B cell (primary cell): ENCODE results near the gene NKAIN2. TPM values are rescaled to one million over a fixed set of nuclear protein-coding genes. Genes with fewer than 3 reads are reported as not detected.

Experiments used
- ATAC-seq: fragments of 200-7000 bp; cut with Tn5 transposase; one replicate; pipeline ENCODE4 v1.10.0; 2021; ENCODE audit warnings: low read depth, mild to moderate bottlenecking, moderate number of reproducible peaks, moderate library complexity
- CTCF ChIA-PET: fragments of 350-600 bp; sonication (Branson Sonifier 250); formaldehyde crosslinking; loops from one replicate; lab custom pipeline; 2021; ENCODE audit warnings: antibody characterized with exemption, inconsistent platforms; lab: Charles Lee
- POLR2A ChIA-PET: fragments of 350-600 bp; sonication (Branson Sonifier 250); formaldehyde crosslinking; loops from one replicate; lab custom pipeline; 2021; ENCODE audit warnings: antibody characterized with exemption; lab: Charles Lee
- DNase-seq: peaks from one replicate; pipeline ENCODE4 v3.0.0; 2013
- H2AFZ ChIP-seq: 2 replicates; pipeline ENCODE4 v1.6.1; 2012; ENCODE audit warnings: mild to moderate bottlenecking, low read depth, low read length; ENCODE audit not compliant: insufficient read depth, poor library complexity, severe bottlenecking
- H3K27ac ChIP-seq, 2 donors: 1 replicate in 1 of 2; 2 replicates in 1 of 2; pipeline ENCODE4 v1.5.1; 2012 to 2013; ENCODE audit warnings: low read length in 2 of 2, mild to moderate bottlenecking in 2 of 2, moderate library complexity in 1 of 2
- H3K27me3 ChIP-seq, 4 experiments: fragments of 200-600 bp in 1 of 4; sonication (generic) in 1 of 4; replicated peaks in 1 of 4; 1 replicate in 2 of 4; 2 replicates in 2 of 4; pipeline versions ENCODE4 v1.6.1 to v1.7.0; 2013 to 2016; ENCODE audit warnings: low read length in 3 of 4, mild to moderate bottlenecking in 2 of 4, mixed read lengths in 1 of 4, moderate library complexity in 1 of 4; ENCODE audit not compliant: insufficient read depth in 4 of 4, control insufficient read depth in 3 of 4; ENCODE audit errors: control extremely low read depth in 1 of 4
- H3K36me3 ChIP-seq, 2 experiments: replicated peaks in 1 of 2; 1 replicate in 1 of 2; 2 replicates in 1 of 2; pipeline versions ENCODE4 v1.6.1 to v1.7.1; 2013; ENCODE audit warnings: low read length in 1 of 2; ENCODE audit not compliant: insufficient read depth in 2 of 2, control insufficient read depth in 1 of 2; ENCODE audit errors: control extremely low read depth in 1 of 2, extremely low read depth in 1 of 2
- H3K4me1 ChIP-seq, 2 donors: fragments of 200-600 bp in 1 of 2; sonication (generic) in 1 of 2; 1 replicate in 1 of 2; 2 replicates in 1 of 2; pipeline versions ENCODE4 v1.5.1 to v1.6.1; 2013 to 2017; ENCODE audit warnings: low read length in 2 of 2; ENCODE audit not compliant: control insufficient read depth in 2 of 2, insufficient read depth in 2 of 2
- H3K4me2 ChIP-seq: replicated peaks from 2 replicates; pipeline ENCODE3; 2012; ENCODE audit warnings: mild to moderate bottlenecking, low read depth, low read length; ENCODE audit not compliant: poor library complexity, severe bottlenecking
- H3K4me3 ChIP-seq, 5 experiments: fragments of 200-600 bp in 1 of 5; sonication (generic) in 1 of 5; 1 replicate in 3 of 5; 2 replicates in 2 of 5; pipeline versions ENCODE4 v1.5.1 to v1.7.0; 2011 to 2016; ENCODE audit warnings: low read length in 4 of 5, mild to moderate bottlenecking in 4 of 5, low read depth in 2 of 5, control low read depth in 1 of 5, moderate library complexity in 1 of 5; ENCODE audit not compliant: insufficient read depth in 1 of 5; ENCODE audit errors: control extremely low read depth in 1 of 5, extremely low read depth in 1 of 5
- H3K79me2 ChIP-seq: fragments of 200-600 bp; sonication (generic); one replicate; pipeline ENCODE4 v1.6.0; 2016; ENCODE audit warnings: low read length; ENCODE audit not compliant: control insufficient read depth, insufficient read depth
- H3K9ac ChIP-seq: fragments of 200-600 bp; sonication (generic); 2 replicates; pipeline ENCODE4 v1.6.1; 2017; ENCODE audit warnings: mild to moderate bottlenecking, low read length, moderate library complexity
- H3K9me3 ChIP-seq, 3 donors: one replicate each; pipeline versions ENCODE4 v1.6.1 to v1.7.1; 2013; ENCODE audit warnings: low read length in 2 of 3; ENCODE audit not compliant: control insufficient read depth in 2 of 3, insufficient read depth in 1 of 3; ENCODE audit errors: control extremely low read depth in 1 of 3
- H4K20me1 ChIP-seq: 2 replicates; pipeline ENCODE4 v1.6.0; 2012; ENCODE audit warnings: mild to moderate bottlenecking, low read length; ENCODE audit not compliant: insufficient read depth, control insufficient read depth, poor library complexity, severe bottlenecking
- H3K27ac Mint-ChIP-seq: one replicate; pipeline ENCODE4 v1.8.0; 2021; ENCODE audit warnings: mixed read lengths
- H3K27me3 Mint-ChIP-seq: one replicate; pipeline ENCODE4 v1.8.0; 2021; ENCODE audit warnings: mixed read lengths
- H3K4me1 Mint-ChIP-seq: one replicate; pipeline ENCODE4 v1.8.0; 2021; ENCODE audit warnings: mixed read lengths
- H3K4me3 Mint-ChIP-seq: one replicate; pipeline ENCODE4 v1.8.0; 2021; ENCODE audit warnings: mixed read lengths
- H3K9me3 Mint-ChIP-seq: one replicate; pipeline ENCODE4 v1.8.0; 2022; ENCODE audit warnings: mixed read lengths; ENCODE audit not compliant: insufficient read depth
- EZH2 ChIP-seq: IDR thresholded peaks from 2 replicates; pipeline ENCODE4 v1.6.1; 2012; ENCODE audit warnings: borderline replicate concordance, low read depth, mild to moderate bottlenecking, moderate library complexity, low read length; ENCODE audit not compliant: insufficient read depth, poor library complexity, severe bottlenecking
- WGBS: methylation state at CpG from one replicate; pipeline ENCODE4 v1.1.5; 2013; ENCODE audit warnings: missing lambda C conversion rate; ENCODE audit not compliant: insufficient coverage; 5-methylcytosine and 5-hydroxymethylcytosine counted together
- intact Hi-C: fragments of 100-400 bp; cut with micrococcal nuclease; formaldehyde crosslinking; loops from one replicate; pipeline ENCODE4 v1.10.0; 2022
- polyA plus RNA-seq: library from polyadenylated mRNA; depleted of rRNA; stranded (reverse); fragments of >200 nt; gene quantifications from 2 replicates; pipeline ENCODE4 v1.2.3, GENCODE V29; 2012
- total RNA-seq, 2 donors: library from RNA; stranded (reverse); fragments of 120-200 nt in 1 of 2; gene quantifications; 1 replicate in 1 of 2; 2 replicates in 1 of 2; pipeline versions ENCODE4 v1.2.3 to v1.2.4, GENCODE V29; 2013 to 2022
- TF ChIP-seq, protein P1 (sequence below): fragments of 200-600 bp; IDR thresholded peaks from one replicate; pipeline ENCODE4 v1.8.0; 2022; ENCODE audit warnings: antibody characterized with exemption, mild to moderate bottlenecking

Gene NKAIN2
- total and polyA plus RNA-seq, 2 donors (not counting 1 experiment from before 2014, with no cell fraction given) = not detected

DNA sequence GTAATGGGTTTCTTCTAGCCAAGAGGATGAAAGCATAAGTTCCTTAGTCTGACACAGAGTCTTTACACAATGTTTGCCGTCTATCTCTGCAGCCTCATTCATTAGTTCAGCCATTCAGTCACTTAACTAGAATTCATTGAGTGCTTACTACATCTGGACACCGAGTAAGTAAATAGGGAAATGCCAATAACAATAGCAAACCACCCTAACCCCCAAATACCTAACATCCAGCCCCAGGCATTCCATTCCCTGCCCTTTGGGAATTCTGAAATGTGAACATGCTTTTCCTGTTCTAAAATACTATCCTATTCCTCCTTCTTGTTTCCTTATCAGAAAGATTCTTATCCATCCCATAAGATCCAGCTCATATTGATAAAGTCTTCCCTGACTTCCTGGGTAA lies 881.0 kb downstream of the NKAIN2 start:
- Histone ChIP-seq H4K20me1 (no peaks in the 10 kb centered on the region), H3K27ac (no peak overlapping the region), H3K9me3 (no peaks in the 10 kb centered on the region), H2AFZ (no peak overlapping the region), H3K4me1 (no peaks in the 10 kb centered on the region), H3K9ac (no peak overlapping the region), H3K4me3 (no peak overlapping the region), H3K27me3 (no peaks in the 10 kb centered on the region), H3K36me3 (no peaks in the 10 kb centered on the region), H3K4me2 (no peak overlapping the region), H3K79me2 (no peaks in the 10 kb centered on the region)
- no peak overlapping the region for H3K4me3 Mint-ChIP-seq
- no peak overlapping the region for H3K27ac Mint-ChIP-seq
- 83% methylated on average over 1 of the region's 2 CpGs for WGBS
- TF ChIP-seq, protein P1, sequence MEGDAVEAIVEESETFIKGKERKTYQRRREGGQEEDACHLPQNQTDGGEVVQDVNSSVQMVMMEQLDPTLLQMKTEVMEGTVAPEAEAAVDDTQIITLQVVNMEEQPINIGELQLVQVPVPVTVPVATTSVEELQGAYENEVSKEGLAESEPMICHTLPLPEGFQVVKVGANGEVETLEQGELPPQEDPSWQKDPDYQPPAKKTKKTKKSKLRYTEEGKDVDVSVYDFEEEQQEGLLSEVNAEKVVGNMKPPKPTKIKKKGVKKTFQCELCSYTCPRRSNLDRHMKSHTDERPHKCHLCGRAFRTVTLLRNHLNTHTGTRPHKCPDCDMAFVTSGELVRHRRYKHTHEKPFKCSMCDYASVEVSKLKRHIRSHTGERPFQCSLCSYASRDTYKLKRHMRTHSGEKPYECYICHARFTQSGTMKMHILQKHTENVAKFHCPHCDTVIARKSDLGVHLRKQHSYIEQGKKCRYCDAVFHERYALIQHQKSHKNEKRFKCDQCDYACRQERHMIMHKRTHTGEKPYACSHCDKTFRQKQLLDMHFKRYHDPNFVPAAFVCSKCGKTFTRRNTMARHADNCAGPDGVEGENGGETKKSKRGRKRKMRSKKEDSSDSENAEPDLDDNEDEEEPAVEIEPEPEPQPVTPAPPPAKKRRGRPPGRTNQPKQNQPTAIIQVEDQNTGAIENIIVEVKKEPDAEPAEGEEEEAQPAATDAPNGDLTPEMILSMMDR = no peak
- TF ChIP-seq EZH2 = no peak
- no peaks in the 10 kb centered on the region for H3K27me3 Mint-ChIP-seq
- ATAC-seq (no peak), DNase-seq (no peak)
- no peaks in the 10 kb centered on the region for H3K4me1 Mint-ChIP-seq
- ChIA-PET CTCF (no interaction called here), POLR2A (no interaction called here)
- intact Hi-C loops = no loop called here
- H3K9me3 Mint-ChIP-seq = peaks cover 2% of the 10 kb centered on the region

GRCh38 chr6:124688369-124688768 lies 884.7 kb downstream of the NKAIN2 start:
- intact Hi-C loops = no loop called here
- POLR2A ChIA-PET = no interaction called here
- no peaks in the 10 kb centered on the region for H3K4me1 Mint-ChIP-seq

More at GRCh38 chr6:124688369-124688768, 884.7 kb downstream of the NKAIN2 start:
- Histone ChIP-seq H3K4me3 (no peak overlapping the region), H3K9ac (no peak overlapping the region), H3K4me2 (no peak overlapping the region), H3K9me3 (no peaks in the 10 kb centered on the region), H3K79me2 (no peaks in the 10 kb centered on the region), H3K36me3 (no peaks in the 10 kb centered on the region), H3K4me1 (no peaks in the 10 kb centered on the region), H3K27ac (no peak overlapping the region), H3K27me3 (no peaks in the 10 kb centered on the region), H2AFZ (no peak overlapping the region), H4K20me1 (no peaks in the 10 kb centered on the region)
- CTCF ChIA-PET = no interaction called here
- no peak overlapping the region for H3K4me3 Mint-ChIP-seq
- H3K9me3 Mint-ChIP-seq = peaks cover 2% of the 10 kb centered on the region
- no peak overlapping the region for H3K27ac Mint-ChIP-seq
- no peak for TF ChIP-seq EZH2
- TF ChIP-seq, protein P1 = no peak
- no peak for ATAC-seq
- DNase-seq = no peak
- no peaks in the 10 kb centered on the region for H3K27me3 Mint-ChIP-seq
